GM12892 (cell line): Measurements from ENCODE around the gene COL23A1.

Source experiments
- POLR2A ChIP-seq: IDR thresholded peaks from 2 replicates; pipeline ENCODE4 v1.6.1; 2011; ENCODE audit warnings: low read depth, low read length, control low read depth
- TAF1 ChIP-seq: IDR thresholded peaks from 2 replicates; pipeline ENCODE4 v1.6.1; 2011; ENCODE audit warnings: low read depth, mild to moderate bottlenecking, control low read depth, low read length, borderline replicate concordance

GRCh38 chr5:178346607-178347334 lies 243.4 kb downstream of the COL23A1 start:
- TF ChIP-seq TAF1 (no peak), POLR2A (no peak)
